ENCODE measurements around the gene ZNF691. TPM values are rescaled to one million over a fixed set of nuclear protein-coding genes. Genes with fewer than 3 reads are reported as not detected.

Gene ZNF691
- polyA plus RNA-seq, 1 of the 3 experiments (the other 2 are of a cell fraction), result 7.2 TPM

DNA sequence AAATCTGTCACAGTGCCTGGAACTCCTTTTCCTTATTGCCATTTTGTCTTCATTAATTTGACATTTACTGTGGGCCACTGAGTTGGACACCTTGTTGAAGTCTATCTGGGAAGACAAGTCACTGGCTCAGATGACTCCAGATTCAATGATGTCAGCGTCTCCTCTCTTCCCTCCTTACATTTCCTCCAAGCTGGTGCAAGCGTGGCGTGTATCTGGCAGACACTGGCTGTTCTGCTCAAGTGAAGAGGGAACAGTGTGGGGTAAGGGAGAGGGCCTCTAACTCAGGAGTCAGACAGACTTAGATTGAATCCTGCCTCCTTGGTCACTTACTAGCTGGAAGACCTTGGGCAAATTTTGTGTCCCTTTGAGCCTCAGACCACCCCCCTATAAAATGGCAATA, 8.7 kb upstream of the ZNF691 start (continued):
- TF ChIP-seq MEF2A (IDR thresholded peaks at IDR 0.05; ENCODE audit: borderline replicate concordance, low read depth) (no peak), FOXJ3 (CRISPR knock-in tag; IDR thresholded peaks at IDR 0.05) (no peak), JUND (IDR thresholded peaks at IDR 0.05) (no peak), EZH2phosphoT487 (IDR thresholded peaks at IDR 0.05; ENCODE audit: borderline replicate concordance, low read depth) (no peak), NFIC (IDR thresholded peaks at IDR 0.05; ENCODE audit: borderline replicate concordance) (no peak), YY1 (IDR thresholded peaks at IDR 0.05; ENCODE audit: low read depth) (no peak)

- no peaks in the 10 kb centered on the region for H3K27me3 ChIP-seq (ENCODE audit: insufficient read depth)
Observed at GRCh38 chr1:42838482-42839190, 7.8 kb upstream of the ZNF691 start.

GRCh38 chr1:42841010-42841409, 5.4 kb upstream of the ZNF691 start:
- Histone ChIP-seq H3K9me2 (no peaks in the 10 kb centered on the region), H3K79me2 (ENCODE audit: insufficient read depth) (no peaks in the 10 kb centered on the region), H3K4me2 (no peak overlapping the region), H3K36me3 (replicated peaks in 1 of 2; ENCODE audit: control insufficient read depth in 1 of 2, insufficient read depth in 2 of 2, low read length in 1 of 2) (peaks cover 0 to 12% of the 10 kb centered on the region in 2 experiments), H3K27me3 (ENCODE audit: insufficient read depth) (no peaks in the 10 kb centered on the region), H3K9me3 (no peaks in the 10 kb centered on the region), H3K4me3 (ENCODE audit: low read depth in 2 of 2, low read length in 1 of 2) (no peak overlapping the region), H3F3A (replicated peaks; ENCODE audit: insufficient read depth) (no peaks in the 10 kb centered on the region), H3K27ac (ENCODE audit: low read depth in 2 of 2, low read length in 1 of 2) (no peak overlapping the region), H3K9ac (no peak overlapping the region), H4K20me1 (ENCODE audit: insufficient read depth) (no peaks in the 10 kb centered on the region), H3K4me1 (ENCODE audit: control insufficient read depth in 1 of 2, insufficient read depth in 2 of 2, low read depth in 1 of 2, low read length in 1 of 2) (no peaks in the 10 kb centered on the region; a peak in 1 of 4 replicates), H2AFZ (ENCODE audit: low read depth) (no peak overlapping the region)
- no peak for TF ChIP-seq SIN3A (IDR thresholded peaks at IDR 0.05; ENCODE audit: borderline replicate concordance, low read depth, low read length)
- TF ChIP-seq MXI1 (IDR thresholded peaks at IDR 0.05; ENCODE audit: low read depth, low read length), result no peak
- TF ChIP-seq SMC3 (IDR thresholded peaks at IDR 0.05; ENCODE audit: low read depth, low read length), result no peak
- TF ChIP-seq FOXJ3 (CRISPR knock-in tag; IDR thresholded peaks at IDR 0.05), result no peak
- TF ChIP-seq NRF1 (IDR thresholded peaks at IDR 0.05; ENCODE audit: low read depth, low read length), result no peak
- TF ChIP-seq GABPA (IDR thresholded peaks at IDR 0.05; ENCODE audit: low read depth), result no peak
- no peak for TF ChIP-seq RAD21 (IDR thresholded peaks at IDR 0.05; ENCODE audit: low read length)
- TF ChIP-seq GATA2 (CRISPR knock-in tag; IDR thresholded peaks at IDR 0.05), result no peak
- TF ChIP-seq, protein P1, sequence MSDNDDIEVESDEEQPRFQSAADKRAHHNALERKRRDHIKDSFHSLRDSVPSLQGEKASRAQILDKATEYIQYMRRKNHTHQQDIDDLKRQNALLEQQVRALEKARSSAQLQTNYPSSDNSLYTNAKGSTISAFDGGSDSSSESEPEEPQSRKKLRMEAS (IDR thresholded peaks at IDR 0.05; ENCODE audit: low read depth), result no peak
- no peak for TF ChIP-seq TEAD4 (IDR thresholded peaks at IDR 0.05; ENCODE audit: borderline replicate concordance, insufficient read depth)
- no peak for TF ChIP-seq JUND (IDR thresholded peaks at IDR 0.05)
- TF ChIP-seq RCOR1 (IDR thresholded peaks at IDR 0.05; ENCODE audit: low read length), result no peak
- TF ChIP-seq YY1 (IDR thresholded peaks at IDR 0.05; ENCODE audit: low read depth), result no peak
- TF ChIP-seq, protein P2, sequence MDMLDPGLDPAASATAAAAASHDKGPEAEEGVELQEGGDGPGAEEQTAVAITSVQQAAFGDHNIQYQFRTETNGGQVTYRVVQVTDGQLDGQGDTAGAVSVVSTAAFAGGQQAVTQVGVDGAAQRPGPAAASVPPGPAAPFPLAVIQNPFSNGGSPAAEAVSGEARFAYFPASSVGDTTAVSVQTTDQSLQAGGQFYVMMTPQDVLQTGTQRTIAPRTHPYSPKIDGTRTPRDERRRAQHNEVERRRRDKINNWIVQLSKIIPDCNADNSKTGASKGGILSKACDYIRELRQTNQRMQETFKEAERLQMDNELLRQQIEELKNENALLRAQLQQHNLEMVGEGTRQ (IDR thresholded peaks at IDR 0.05; ENCODE audit: borderline replicate concordance, low read depth, low read length), result no peak
- TF ChIP-seq MEF2A (IDR thresholded peaks at IDR 0.05; ENCODE audit: borderline replicate concordance, low read depth), result no peak
- ChIA-PET CTCF (interaction anchor here (0.7 kb wide), 1 partner anchor 756 kb away, joined by 3 read pairs; no protein-coding TSS in a partner anchor), POLR2A (no interaction called here)
- WGBS (ENCODE audit: low lambda C conversion rate), result 81% methylated on average over 3 of the region's 3 CpGs
- DNase-seq, result no peak

More at GRCh38 chr1:42838482-42839190, 7.8 kb upstream of the ZNF691 start:
- ChIA-PET POLR2A (interaction anchor here (0.8 to 5.4 kb wide), 3 partner anchors 7 to 72 kb away, joined by 3 to 26 read pairs (median 3); partner anchors contain the start of genes C1orf50, P3H1 and ZNF691), CTCF (interaction anchor here (0.6 to 1.3 kb wide), 2 partner anchors 8 to 61 kb away, joined by 3 read pairs; partner anchors contain the start of gene ZNF691)
- no peaks in the 10 kb centered on the region for H3K9me3 ChIP-seq
- TF ChIP-seq EZH2phosphoT487 (IDR thresholded peaks at IDR 0.05; ENCODE audit: borderline replicate concordance, low read depth), result no peak
- no peak for TF ChIP-seq FOSL2 (IDR thresholded peaks at IDR 0.05; ENCODE audit: borderline replicate concordance, low read depth)
- no peak for TF ChIP-seq FOXJ3 (CRISPR knock-in tag; IDR thresholded peaks at IDR 0.05)
- TF ChIP-seq GABPA (IDR thresholded peaks at IDR 0.05; ENCODE audit: low read depth), result no peak
- TF ChIP-seq ELF1 (IDR thresholded peaks at IDR 0.05), result no peak
- TF ChIP-seq NFIC (IDR thresholded peaks at IDR 0.05; ENCODE audit: borderline replicate concordance), result no peak
- no peak for TF ChIP-seq CHD2 (IDR thresholded peaks at IDR 0.05; ENCODE audit: low read length, partially characterized antibody)
- no peak for TF ChIP-seq JUND (IDR thresholded peaks at IDR 0.05)
- no peak for TF ChIP-seq RCOR1 (IDR thresholded peaks at IDR 0.05; ENCODE audit: low read length)
- no peak for TF ChIP-seq NRF1 (IDR thresholded peaks at IDR 0.05; ENCODE audit: low read depth, low read length)
- no peak overlapping the region for H3K27ac ChIP-seq (ENCODE audit: low read depth in 2 of 2, low read length in 1 of 2)
- H3K9ac ChIP-seq, result no peak overlapping the region
- no peak for DNase-seq
- H4K20me1 ChIP-seq (ENCODE audit: insufficient read depth), result no peaks in the 10 kb centered on the region
- peaks cover 0 to 6% of the 10 kb centered on the region in 2 experiments; a peak in 1 of 4 replicates for H3K4me1 ChIP-seq (ENCODE audit: control insufficient read depth in 1 of 2, insufficient read depth in 2 of 2, low read depth in 1 of 2, low read length in 1 of 2)
- H3K79me2 ChIP-seq (ENCODE audit: insufficient read depth), result no peaks in the 10 kb centered on the region
- H3K36me3 ChIP-seq (replicated peaks in 1 of 2; ENCODE audit: control insufficient read depth in 1 of 2, insufficient read depth in 2 of 2, low read length in 1 of 2), result peaks cover 0 to 9% of the 10 kb centered on the region in 2 experiments
- H3K4me3 ChIP-seq (ENCODE audit: low read depth in 2 of 2, low read length in 1 of 2), result no peak overlapping the region
- no peaks in the 10 kb centered on the region for H3F3A ChIP-seq (replicated peaks; ENCODE audit: insufficient read depth)
- 87% methylated on average over 7 of the region's 7 CpGs for WGBS (ENCODE audit: low lambda C conversion rate)
- no peaks in the 10 kb centered on the region for H3K9me2 ChIP-seq
- H3K4me2 ChIP-seq, result no peak overlapping the region
- no peak overlapping the region for H2AFZ ChIP-seq (ENCODE audit: low read depth)
